ENCODE measurements around the gene OTUD7B. TPM values are rescaled to one million over a fixed set of nuclear protein-coding genes. Genes with fewer than 3 reads are reported as not detected.

The OTUD7B gene
- total and polyA plus RNA-seq, 9 of the 15 experiments (the other 6 are each of a cell fraction or from before 2014, with no cell fraction given) = 0.96 to 18.8 (median 7.4) TPM

- TF ChIP-seq ZMIZ1 (IDR thresholded peaks at IDR 0.05; ENCODE audit: low read depth in 2 of 2, low read length in 2 of 2) = no peak
- no peak for TF ChIP-seq CREM (IDR thresholded peaks at IDR 0.05; ENCODE audit: low read depth)
- no peak for TF ChIP-seq SOX6 (IDR thresholded peaks at IDR 0.05)
- TF ChIP-seq E2F8 (IDR thresholded peaks at IDR 0.05; ENCODE audit: low read depth, partially characterized antibody) = no peak
- no peak for TF ChIP-seq MAFK (IDR thresholded peaks at IDR 0.05; ENCODE audit: low read length)
- no peak for TF ChIP-seq MAX (CRISPR knock-in tag; IDR thresholded peaks at IDR 0.05)
- peak; percentile 84; the same call in 1 of the 2 replicates for TF ChIP-seq REST (IDR thresholded peaks at IDR 0.05; ENCODE audit: borderline replicate concordance)
- TF ChIP-seq REST (CRISPR knock-in tag; IDR thresholded peaks at IDR 0.05; ENCODE audit: low read depth) = no peak
- TF ChIP-seq ZNF277 (CRISPR knock-in tag; IDR thresholded peaks at IDR 0.05; ENCODE audit: borderline replicate concordance) = no peak
- no peak for TF ChIP-seq DPF2 (IDR thresholded peaks at IDR 0.05)
- TF ChIP-seq XRCC3 (IDR thresholded peaks at IDR 0.05) = no peak
- no peak for TF ChIP-seq TAF1 (IDR thresholded peaks at IDR 0.05; ENCODE audit: control insufficient read depth, extremely low read depth, insufficient read depth, low read length, severe bottlenecking)
Observed at GRCh38 chr1:149962039-149962647, 48.4 kb downstream of the OTUD7B start (continued).

Data from K562 (cell line).